Tongue (tissue), 1 donor: ENCODE measurements around the gene CMAS. TPM values are rescaled to one million over a fixed set of nuclear protein-coding genes. Genes with fewer than 3 reads are reported as not detected.

Source experiments
- total RNA-seq: library from RNA; depleted of rRNA; stranded (reverse); fragments of >200 nt; gene quantifications from one replicate; pipeline ENCODE4 v1.2.3, GENCODE V29; 2014

Gene CMAS
- total RNA-seq, 1 donor from 2014 or later: 27.0 TPM

Other genes with a start within 250 kb of the CMAS start
- 121 TPM for gene ABCC9, start 104.8 kb upstream of the CMAS start, total RNA-seq